Head of caudate nucleus (tissue), 42 donors: ENCODE data around the gene PAQR5.
"Not testable (repeated sequence)": the region's sequence is repeated elsewhere in the genome, so short reads cannot be mapped to it uniquely, and the experiment has no call there.

Source experiments
- DNase-seq, 42 donors: peaks; one replicate each; pipeline versions ENCODE4 v3.0.0 to v3.0.0-alpha.2; 2020 to 2021; ENCODE audit warnings: mixed read lengths in 7 of 42
- intact Hi-C: fragments of 100-400 bp; cut with DNase I; formaldehyde crosslinking; loops from one replicate; pipeline ENCODE4 v1.15.0; 2022

The PAQR5 gene

DNA sequence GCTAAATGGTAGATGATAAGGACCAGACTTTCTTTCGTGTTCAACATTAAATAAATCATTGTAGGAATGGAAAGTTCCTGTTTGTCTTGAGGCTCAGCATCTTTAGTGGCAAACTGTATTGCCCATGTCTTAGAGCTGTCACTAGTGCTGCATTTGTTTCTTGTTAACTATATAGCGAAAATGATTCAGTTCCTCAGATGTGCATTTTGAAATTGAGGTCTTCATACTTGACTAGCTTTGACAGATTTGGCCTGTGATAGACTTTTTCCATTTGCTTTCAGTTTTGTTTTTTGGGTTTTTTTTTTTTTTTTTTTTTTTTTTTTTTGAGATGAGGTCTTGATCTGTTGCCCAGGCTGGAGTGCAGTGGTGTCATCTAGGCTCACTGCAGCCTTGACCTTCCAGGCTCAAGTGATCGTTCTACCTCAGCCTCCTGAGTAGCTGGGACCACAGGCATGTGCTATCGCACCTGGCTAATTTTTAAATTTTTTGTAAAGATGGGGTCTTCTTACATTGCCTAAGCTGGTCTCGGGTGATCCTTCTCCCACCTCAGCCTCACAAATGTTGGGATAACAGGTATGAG, 144.4 kb downstream of the PAQR5 start:
- no peak for DNase-seq
- intact Hi-C loops: no loop called here

GRCh38 chr15:69444686-69445085, 146.0 kb downstream of the PAQR5 start:
- intact Hi-C loops: no loop called here
- DNase-seq: no peak

DNA sequence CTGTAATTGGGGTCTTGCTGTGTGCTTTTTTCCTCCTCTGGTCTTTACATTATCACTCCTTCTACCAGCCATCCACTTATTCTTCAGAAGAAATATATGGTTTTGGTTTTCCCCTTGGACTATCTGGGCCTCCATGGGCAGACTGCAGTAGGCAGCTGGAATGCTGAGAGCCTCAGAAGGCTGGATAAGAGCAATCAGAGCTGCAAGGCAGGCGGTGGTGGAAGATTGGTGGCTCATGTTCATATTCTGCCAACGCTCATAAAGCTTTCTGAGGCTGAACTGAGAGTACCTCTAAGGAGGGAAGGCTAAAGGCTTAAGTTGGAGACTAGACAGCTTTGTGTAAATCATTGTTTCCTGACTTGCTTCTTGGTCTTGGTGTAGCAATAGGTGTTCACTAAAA, 148.2 kb downstream of the PAQR5 start:
- no peak for DNase-seq
- intact Hi-C loops: no loop called here

GRCh38 chr15:69450221-69450620, 151.5 kb downstream of the PAQR5 start:
- intact Hi-C loops, DNase-seq: not testable (repeated sequence)

GRCh38 chr15:69450968-69451695, 152.4 kb downstream of the PAQR5 start:
- intact Hi-C loops: no loop called here

DNA sequence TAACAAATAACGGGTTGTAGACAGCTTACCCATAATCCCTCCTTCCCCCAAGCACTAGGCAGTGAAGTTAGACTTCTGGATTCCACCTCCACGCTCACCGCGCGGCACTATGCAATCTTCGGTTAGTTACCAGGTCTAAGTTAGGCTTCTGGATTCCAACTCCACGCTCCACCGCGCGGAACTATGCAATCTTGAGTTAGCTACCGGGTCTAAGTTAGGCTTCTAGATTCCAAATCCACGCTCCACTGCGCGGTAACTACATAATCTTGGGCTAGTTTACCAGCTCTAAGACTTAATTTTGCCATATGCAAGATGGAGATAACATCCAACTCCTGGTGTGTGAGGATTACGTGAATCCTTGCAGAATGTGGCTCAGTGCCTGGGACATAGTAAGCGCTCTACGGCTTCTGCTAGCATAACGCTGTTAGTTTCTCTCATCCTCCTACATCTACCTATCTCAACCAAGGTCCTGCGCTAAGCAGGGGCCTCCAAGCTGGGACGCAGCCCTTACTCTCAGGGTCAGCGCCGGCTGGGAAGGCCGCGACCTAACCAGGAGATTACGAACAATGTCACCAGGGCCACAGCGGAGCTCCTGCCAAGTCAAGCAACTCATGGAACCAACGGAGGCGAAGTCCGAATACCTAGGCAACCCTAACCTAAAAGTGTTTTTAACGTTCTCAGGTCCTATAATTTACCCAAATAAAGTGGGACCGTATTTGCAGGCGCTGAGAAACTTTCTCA, 153.4 kb downstream of the PAQR5 start:
- intact Hi-C loops: no loop called here
- peak in 26 of 42 donors; percentile 17 to 57 (median 34) for DNase-seq

More at GRCh38 chr15:69450968-69451695, 152.4 kb downstream of the PAQR5 start:
- no peak for DNase-seq

DNA sequence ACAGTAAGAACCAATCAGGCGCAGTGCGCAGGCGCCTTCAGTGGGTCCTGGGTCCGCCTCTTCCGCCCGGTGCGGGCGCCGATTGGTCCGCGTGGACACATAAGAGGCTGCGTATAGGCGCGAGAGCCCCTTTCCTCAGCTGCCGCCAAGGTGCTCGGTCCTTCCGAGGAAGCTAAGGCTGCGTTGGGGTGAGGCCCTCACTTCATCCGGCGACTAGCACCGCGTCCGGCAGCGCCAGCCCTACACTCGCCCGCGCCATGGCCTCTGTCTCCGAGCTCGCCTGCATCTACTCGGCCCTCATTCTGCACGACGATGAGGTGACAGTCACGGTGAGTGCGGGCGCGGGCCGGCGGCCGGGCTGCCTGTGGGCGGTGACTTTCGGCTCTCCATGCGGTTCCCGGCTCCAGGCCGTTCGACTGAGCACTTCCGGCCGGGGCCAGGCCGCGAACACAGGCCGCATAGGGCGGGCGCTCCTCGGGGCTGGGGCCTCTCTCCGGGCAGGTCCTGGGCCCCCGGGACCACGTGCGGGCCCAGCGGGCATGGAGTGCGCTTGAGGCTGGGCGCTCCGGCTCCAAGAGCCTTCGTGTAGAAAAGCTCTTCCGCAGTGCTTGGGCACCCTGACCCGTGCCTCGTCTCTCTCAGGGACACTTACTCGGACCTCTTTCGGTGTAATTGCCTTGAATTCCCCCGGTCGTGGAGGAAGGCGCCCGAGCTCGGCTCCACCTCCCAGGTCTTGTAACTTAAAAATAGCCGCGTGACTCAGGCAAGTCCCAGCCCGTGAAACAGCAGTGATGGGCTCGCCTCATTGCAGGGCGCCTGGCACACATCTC, 154.2 kb downstream of the PAQR5 start, which contains the start of gene RPLP1:
Gene RPLP1 (plus strand): TSS at position 127 of the 830 bp plus-strand sequence. CDS start 131 bp downstream, at position 258.
- intact Hi-C loops: no loop called here
- peak; percentile 93 to 99 (median 97) for DNase-seq

GRCh38 chr15:69454953-69455352, 156.2 kb downstream of the PAQR5 start:
- intact Hi-C loops: no loop called here
- DNase-seq: no peak

GRCh38 chr15:69456208-69457166, 157.8 kb downstream of the PAQR5 start:
- intact Hi-C loops: no loop called here
- no peak for DNase-seq
